WTC11 (cell line): ENCODE results near the gene ERG28. TPM values are rescaled to one million over a fixed set of nuclear protein-coding genes. Genes with fewer than 3 reads are reported as not detected.

Experiments
- ATAC-seq: fragments of 200-7000 bp; cut with Tn5 transposase; 2 replicates; pipeline ENCODE4 v1.10.0; 2021; ENCODE audit warnings: mild to moderate bottlenecking, moderate library complexity
- CTCF ChIA-PET: fragments of 300-600 bp; sonication (Branson Sonifier 250); formaldehyde crosslinking; loops from one replicate; lab custom pipeline; 2021; ENCODE audit warnings: antibody characterized with exemption; lab: Charles Lee
- POLR2A ChIA-PET: fragments of 350-600 bp; sonication (Branson Sonifier 250); formaldehyde crosslinking; loops from one replicate; lab custom pipeline; 2021; ENCODE audit warnings: antibody characterized with exemption; lab: Charles Lee
- DNase-seq: peaks from one replicate; pipeline ENCODE4 v3.0.0; 2021; ENCODE audit warnings: low spot score
- H3K27ac Mint-ChIP-seq: 2 replicates; pipeline ENCODE4 v1.8.0; 2021; ENCODE audit warnings: mixed read lengths
- H3K27me3 Mint-ChIP-seq: 2 replicates; pipeline ENCODE4 v1.8.0; 2021; ENCODE audit warnings: low read depth, mild to moderate bottlenecking, moderate library complexity, mixed read lengths
- H3K36me3 Mint-ChIP-seq: 2 replicates; pipeline ENCODE4 v1.8.0; 2021; ENCODE audit warnings: mixed read lengths
- H3K4me1 Mint-ChIP-seq: 2 replicates; pipeline ENCODE4 v1.8.0; 2022; ENCODE audit warnings: mixed read lengths
- H3K4me3 Mint-ChIP-seq: 2 replicates; pipeline ENCODE4 v1.8.0; 2021; ENCODE audit warnings: mild to moderate bottlenecking, moderate library complexity, mixed read lengths
- H3K9me3 Mint-ChIP-seq: 2 replicates; pipeline ENCODE4 v1.8.0; 2021; ENCODE audit warnings: mixed read lengths
- CREB1 ChIP-seq: sonication (generic); formaldehyde crosslinking; IDR thresholded peaks from 2 replicates; pipeline ENCODE4 v1.8.0; 2023; ENCODE audit warnings: mild to moderate bottlenecking, missing genetic modification reagents
- EMX1 ChIP-seq: fragments of 250-450 bp; sonication (Bioruptor Pico); IDR thresholded peaks from 2 replicates; pipeline ENCODE4 v1.8.0; 2021; ENCODE audit warnings: mild to moderate bottlenecking
- ETV6 ChIP-seq: sonication (generic); formaldehyde crosslinking; IDR thresholded peaks from 2 replicates; pipeline ENCODE4 v1.8.1; 2022; ENCODE audit warnings: mild to moderate bottlenecking, missing genetic modification reagents
- NFE2L1 ChIP-seq: sonication (generic); formaldehyde crosslinking; IDR thresholded peaks from 2 replicates; pipeline ENCODE4 v1.8.1; 2023; ENCODE audit warnings: missing genetic modification reagents
- NR1H2 ChIP-seq: sonication (generic); formaldehyde crosslinking; IDR thresholded peaks from 2 replicates; pipeline ENCODE4 v1.9.0; 2021; ENCODE audit warnings: mild to moderate bottlenecking, moderate library complexity, missing genetic modification reagents
- SP1 ChIP-seq: sonication (generic); formaldehyde crosslinking; conservative IDR thresholded peaks from 2 replicates; pipeline ENCODE4 v1.8.1; 2022; ENCODE audit warnings: missing genetic modification reagents
- TCF7 ChIP-seq: sonication (generic); formaldehyde crosslinking; IDR thresholded peaks from 2 replicates; pipeline ENCODE4 v1.8.0; 2022; ENCODE audit warnings: mild to moderate bottlenecking, low read depth, missing genetic modification reagents, moderate library complexity
- TEAD4 ChIP-seq: sonication (generic); formaldehyde crosslinking; IDR thresholded peaks from 2 replicates; pipeline ENCODE4 v1.8.0; 2022; ENCODE audit warnings: mild to moderate bottlenecking, missing genetic modification reagents
- ZNF396 ChIP-seq: fragments of 250-450 bp; sonication (Bioruptor Pico); IDR thresholded peaks from 2 replicates; pipeline ENCODE4 v1.8.0; 2021; ENCODE audit warnings: mild to moderate bottlenecking, moderate library complexity, borderline replicate concordance
- total RNA-seq: library from RNA; stranded (reverse); gene quantifications from 3 replicates; pipeline ENCODE4 v1.2.3, GENCODE V29; 2021
- TF ChIP-seq, protein P1 (sequence below): fragments of 250-450 bp; sonication (Bioruptor Pico); IDR thresholded peaks from 2 replicates; pipeline ENCODE4 v1.9.0; 2021; ENCODE audit warnings: mild to moderate bottlenecking
- TF ChIP-seq, protein P2 (sequence below): sonication (generic); formaldehyde crosslinking; IDR thresholded peaks from 2 replicates; pipeline ENCODE4 v1.8.0; 2022; ENCODE audit warnings: mild to moderate bottlenecking, missing genetic modification reagents
- TF ChIP-seq, protein P3 (sequence below): sonication (generic); formaldehyde crosslinking; IDR thresholded peaks from 2 replicates; pipeline ENCODE4 v1.8.0; 2023; ENCODE audit warnings: mild to moderate bottlenecking, missing genetic modification reagents
- TF ChIP-seq, protein P4 (sequence below): sonication (generic); formaldehyde crosslinking; IDR thresholded peaks from 2 replicates; pipeline ENCODE4 v1.8.1; 2022; ENCODE audit warnings: low read depth, missing genetic modification reagents, borderline replicate concordance
- TF ChIP-seq, protein P5 (sequence below): sonication (generic); formaldehyde crosslinking; IDR thresholded peaks from 2 replicates; pipeline ENCODE4 v1.8.1; 2022; ENCODE audit warnings: missing genetic modification reagents, borderline replicate concordance
- TF ChIP-seq, protein P6 (sequence below): sonication (generic); formaldehyde crosslinking; conservative IDR thresholded peaks from 2 replicates; pipeline ENCODE4 v1.8.1; 2022; ENCODE audit warnings: mild to moderate bottlenecking, missing genetic modification reagents
- TF ChIP-seq, protein P7 (sequence below): fragments of 250-450 bp; sonication (Bioruptor Pico); IDR thresholded peaks from 2 replicates; pipeline ENCODE4 v1.9.0; 2021; ENCODE audit warnings: mild to moderate bottlenecking, borderline replicate concordance
- TF ChIP-seq, protein P8 (sequence below): sonication (generic); formaldehyde crosslinking; conservative IDR thresholded peaks from 2 replicates; pipeline ENCODE4 v1.8.1; 2023; ENCODE audit warnings: mild to moderate bottlenecking, low read depth, missing genetic modification reagents, moderate library complexity

Gene ERG28
- total RNA-seq, 1 experiment from 2014 or later: 27.9 TPM

DNA sequence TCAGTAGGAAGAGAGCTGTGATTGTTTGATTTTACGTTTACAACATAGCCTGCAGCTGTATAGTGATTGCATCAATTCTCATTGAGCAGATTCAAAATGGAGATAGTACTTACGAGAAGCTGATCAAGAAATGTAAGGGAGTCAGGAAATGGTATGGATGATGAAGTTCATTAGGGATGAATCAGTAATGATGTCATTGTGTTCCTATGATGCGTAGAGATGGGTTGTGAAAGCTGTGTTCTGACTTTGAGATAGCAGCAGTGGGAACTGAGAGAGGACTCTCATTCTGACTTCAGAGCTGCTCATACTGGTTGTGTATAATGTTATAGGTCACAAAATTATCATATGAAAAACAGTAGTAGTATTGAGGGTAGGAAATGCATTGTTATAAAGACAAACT, 44.3 kb upstream of the ERG28 start:
- ATAC-seq (no peak), DNase-seq (no peak)
- TF ChIP-seq, protein P1, sequence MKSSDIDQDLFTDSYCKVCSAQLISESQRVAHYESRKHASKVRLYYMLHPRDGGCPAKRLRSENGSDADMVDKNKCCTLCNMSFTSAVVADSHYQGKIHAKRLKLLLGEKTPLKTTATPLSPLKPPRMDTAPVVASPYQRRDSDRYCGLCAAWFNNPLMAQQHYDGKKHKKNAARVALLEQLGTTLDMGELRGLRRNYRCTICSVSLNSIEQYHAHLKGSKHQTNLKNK: no peak
- TF ChIP-seq NR1H2 (CRISPR knock-in tag) (no peak), CREB1 (CRISPR knock-in tag) (no peak), ZNF396 (CRISPR knock-in tag) (no peak), ETV6 (no peak), SP1 (no peak), NFE2L1 (no peak), TEAD4 (no peak), EMX1 (no peak), TCF7 (CRISPR knock-in tag) (no peak)
- TF ChIP-seq, protein P2, sequence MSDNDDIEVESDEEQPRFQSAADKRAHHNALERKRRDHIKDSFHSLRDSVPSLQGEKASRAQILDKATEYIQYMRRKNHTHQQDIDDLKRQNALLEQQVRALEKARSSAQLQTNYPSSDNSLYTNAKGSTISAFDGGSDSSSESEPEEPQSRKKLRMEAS (CRISPR knock-in tag): no peak
- TF ChIP-seq, protein P3, sequence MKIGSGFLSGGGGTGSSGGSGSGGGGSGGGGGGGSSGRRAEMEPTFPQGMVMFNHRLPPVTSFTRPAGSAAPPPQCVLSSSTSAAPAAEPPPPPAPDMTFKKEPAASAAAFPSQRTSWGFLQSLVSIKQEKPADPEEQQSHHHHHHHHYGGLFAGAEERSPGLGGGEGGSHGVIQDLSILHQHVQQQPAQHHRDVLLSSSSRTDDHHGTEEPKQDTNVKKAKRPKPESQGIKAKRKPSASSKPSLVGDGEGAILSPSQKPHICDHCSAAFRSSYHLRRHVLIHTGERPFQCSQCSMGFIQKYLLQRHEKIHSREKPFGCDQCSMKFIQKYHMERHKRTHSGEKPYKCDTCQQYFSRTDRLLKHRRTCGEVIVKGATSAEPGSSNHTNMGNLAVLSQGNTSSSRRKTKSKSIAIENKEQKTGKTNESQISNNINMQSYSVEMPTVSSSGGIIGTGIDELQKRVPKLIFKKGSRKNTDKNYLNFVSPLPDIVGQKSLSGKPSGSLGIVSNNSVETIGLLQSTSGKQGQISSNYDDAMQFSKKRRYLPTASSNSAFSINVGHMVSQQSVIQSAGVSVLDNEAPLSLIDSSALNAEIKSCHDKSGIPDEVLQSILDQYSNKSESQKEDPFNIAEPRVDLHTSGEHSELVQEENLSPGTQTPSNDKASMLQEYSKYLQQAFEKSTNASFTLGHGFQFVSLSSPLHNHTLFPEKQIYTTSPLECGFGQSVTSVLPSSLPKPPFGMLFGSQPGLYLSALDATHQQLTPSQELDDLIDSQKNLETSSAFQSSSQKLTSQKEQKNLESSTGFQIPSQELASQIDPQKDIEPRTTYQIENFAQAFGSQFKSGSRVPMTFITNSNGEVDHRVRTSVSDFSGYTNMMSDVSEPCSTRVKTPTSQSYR (CRISPR knock-in tag): no peak
- TF ChIP-seq, protein P4, sequence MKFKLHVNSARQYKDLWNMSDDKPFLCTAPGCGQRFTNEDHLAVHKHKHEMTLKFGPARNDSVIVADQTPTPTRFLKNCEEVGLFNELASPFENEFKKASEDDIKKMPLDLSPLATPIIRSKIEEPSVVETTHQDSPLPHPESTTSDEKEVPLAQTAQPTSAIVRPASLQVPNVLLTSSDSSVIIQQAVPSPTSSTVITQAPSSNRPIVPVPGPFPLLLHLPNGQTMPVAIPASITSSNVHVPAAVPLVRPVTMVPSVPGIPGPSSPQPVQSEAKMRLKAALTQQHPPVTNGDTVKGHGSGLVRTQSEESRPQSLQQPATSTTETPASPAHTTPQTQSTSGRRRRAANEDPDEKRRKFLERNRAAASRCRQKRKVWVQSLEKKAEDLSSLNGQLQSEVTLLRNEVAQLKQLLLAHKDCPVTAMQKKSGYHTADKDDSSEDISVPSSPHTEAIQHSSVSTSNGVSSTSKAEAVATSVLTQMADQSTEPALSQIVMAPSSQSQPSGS (CRISPR knock-in tag): no peak
- TF ChIP-seq, protein P5, sequence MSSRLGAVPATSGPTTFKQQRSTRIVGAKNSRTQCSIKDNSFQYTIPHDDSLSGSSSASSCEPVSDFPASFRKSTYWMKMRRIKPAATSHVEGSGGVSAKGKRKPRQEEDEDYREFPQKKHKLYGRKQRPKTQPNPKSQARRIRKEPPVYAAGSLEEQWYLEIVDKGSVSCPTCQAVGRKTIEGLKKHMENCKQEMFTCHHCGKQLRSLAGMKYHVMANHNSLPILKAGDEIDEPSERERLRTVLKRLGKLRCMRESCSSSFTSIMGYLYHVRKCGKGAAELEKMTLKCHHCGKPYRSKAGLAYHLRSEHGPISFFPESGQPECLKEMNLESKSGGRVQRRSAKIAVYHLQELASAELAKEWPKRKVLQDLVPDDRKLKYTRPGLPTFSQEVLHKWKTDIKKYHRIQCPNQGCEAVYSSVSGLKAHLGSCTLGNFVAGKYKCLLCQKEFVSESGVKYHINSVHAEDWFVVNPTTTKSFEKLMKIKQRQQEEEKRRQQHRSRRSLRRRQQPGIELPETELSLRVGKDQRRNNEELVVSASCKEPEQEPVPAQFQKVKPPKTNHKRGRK: no peak
- TF ChIP-seq, protein P6, sequence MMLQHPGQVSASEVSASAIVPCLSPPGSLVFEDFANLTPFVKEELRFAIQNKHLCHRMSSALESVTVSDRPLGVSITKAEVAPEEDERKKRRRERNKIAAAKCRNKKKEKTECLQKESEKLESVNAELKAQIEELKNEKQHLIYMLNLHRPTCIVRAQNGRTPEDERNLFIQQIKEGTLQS (CRISPR knock-in tag): no peak
- TF ChIP-seq, protein P7, sequence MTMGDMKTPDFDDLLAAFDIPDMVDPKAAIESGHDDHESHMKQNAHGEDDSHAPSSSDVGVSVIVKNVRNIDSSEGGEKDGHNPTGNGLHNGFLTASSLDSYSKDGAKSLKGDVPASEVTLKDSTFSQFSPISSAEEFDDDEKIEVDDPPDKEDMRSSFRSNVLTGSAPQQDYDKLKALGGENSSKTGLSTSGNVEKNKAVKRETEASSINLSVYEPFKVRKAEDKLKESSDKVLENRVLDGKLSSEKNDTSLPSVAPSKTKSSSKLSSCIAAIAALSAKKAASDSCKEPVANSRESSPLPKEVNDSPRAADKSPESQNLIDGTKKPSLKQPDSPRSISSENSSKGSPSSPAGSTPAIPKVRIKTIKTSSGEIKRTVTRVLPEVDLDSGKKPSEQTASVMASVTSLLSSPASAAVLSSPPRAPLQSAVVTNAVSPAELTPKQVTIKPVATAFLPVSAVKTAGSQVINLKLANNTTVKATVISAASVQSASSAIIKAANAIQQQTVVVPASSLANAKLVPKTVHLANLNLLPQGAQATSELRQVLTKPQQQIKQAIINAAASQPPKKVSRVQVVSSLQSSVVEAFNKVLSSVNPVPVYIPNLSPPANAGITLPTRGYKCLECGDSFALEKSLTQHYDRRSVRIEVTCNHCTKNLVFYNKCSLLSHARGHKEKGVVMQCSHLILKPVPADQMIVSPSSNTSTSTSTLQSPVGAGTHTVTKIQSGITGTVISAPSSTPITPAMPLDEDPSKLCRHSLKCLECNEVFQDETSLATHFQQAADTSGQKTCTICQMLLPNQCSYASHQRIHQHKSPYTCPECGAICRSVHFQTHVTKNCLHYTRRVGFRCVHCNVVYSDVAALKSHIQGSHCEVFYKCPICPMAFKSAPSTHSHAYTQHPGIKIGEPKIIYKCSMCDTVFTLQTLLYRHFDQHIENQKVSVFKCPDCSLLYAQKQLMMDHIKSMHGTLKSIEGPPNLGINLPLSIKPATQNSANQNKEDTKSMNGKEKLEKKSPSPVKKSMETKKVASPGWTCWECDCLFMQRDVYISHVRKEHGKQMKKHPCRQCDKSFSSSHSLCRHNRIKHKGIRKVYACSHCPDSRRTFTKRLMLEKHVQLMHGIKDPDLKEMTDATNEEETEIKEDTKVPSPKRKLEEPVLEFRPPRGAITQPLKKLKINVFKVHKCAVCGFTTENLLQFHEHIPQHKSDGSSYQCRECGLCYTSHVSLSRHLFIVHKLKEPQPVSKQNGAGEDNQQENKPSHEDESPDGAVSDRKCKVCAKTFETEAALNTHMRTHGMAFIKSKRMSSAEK (CRISPR knock-in tag): no peak
- TF ChIP-seq, protein P8, sequence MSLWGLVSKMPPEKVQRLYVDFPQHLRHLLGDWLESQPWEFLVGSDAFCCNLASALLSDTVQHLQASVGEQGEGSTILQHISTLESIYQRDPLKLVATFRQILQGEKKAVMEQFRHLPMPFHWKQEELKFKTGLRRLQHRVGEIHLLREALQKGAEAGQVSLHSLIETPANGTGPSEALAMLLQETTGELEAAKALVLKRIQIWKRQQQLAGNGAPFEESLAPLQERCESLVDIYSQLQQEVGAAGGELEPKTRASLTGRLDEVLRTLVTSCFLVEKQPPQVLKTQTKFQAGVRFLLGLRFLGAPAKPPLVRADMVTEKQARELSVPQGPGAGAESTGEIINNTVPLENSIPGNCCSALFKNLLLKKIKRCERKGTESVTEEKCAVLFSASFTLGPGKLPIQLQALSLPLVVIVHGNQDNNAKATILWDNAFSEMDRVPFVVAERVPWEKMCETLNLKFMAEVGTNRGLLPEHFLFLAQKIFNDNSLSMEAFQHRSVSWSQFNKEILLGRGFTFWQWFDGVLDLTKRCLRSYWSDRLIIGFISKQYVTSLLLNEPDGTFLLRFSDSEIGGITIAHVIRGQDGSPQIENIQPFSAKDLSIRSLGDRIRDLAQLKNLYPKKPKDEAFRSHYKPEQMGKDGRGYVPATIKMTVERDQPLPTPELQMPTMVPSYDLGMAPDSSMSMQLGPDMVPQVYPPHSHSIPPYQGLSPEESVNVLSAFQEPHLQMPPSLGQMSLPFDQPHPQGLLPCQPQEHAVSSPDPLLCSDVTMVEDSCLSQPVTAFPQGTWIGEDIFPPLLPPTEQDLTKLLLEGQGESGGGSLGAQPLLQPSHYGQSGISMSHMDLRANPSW (CRISPR knock-in tag): no peak
- CTCF ChIA-PET: interaction anchor here (0.5 to 1.1 kb wide), 4 partner anchors 127 to 276 kb away, joined by 3 to 5 read pairs (median 4); partner anchors contain the start of gene TGFB3
- POLR2A ChIA-PET: no interaction called here
- H3K4me1 Mint-ChIP-seq: no peaks in the 10 kb centered on the region
- no peaks in the 10 kb centered on the region for H3K27me3 Mint-ChIP-seq
- no peak overlapping the region for H3K27ac Mint-ChIP-seq
- no peak overlapping the region for H3K4me3 Mint-ChIP-seq
- no peaks in the 10 kb centered on the region for H3K9me3 Mint-ChIP-seq
- H3K36me3 Mint-ChIP-seq: peaks cover 24% of the 10 kb centered on the region
